GM04504 (cell line): ENCODE measurements around the gene KRTAP5-8.
"Not testable (repeated sequence)": the region's sequence is repeated elsewhere in the genome, so short reads cannot be mapped to it uniquely, and the experiment has no call there.

Experiments used
- DNase-seq: peaks from one replicate; pipeline ENCODE4 v3.0.0-alpha.2; 2012; ENCODE audit warnings: low read depth

The KRTAP5-8 gene

GRCh38 chr11:71537977-71538665, at the start of gene KRTAP5-8:
Gene KRTAP5-8 (plus strand): TSS chr11:71538025. CDS start chr11:71538056, 31 bp downstream.
- DNase-seq = not testable (repeated sequence)

GRCh38 chr11:71488681-71489270, 49.0 kb upstream of the KRTAP5-8 start:
- DNase-seq = no peak

- no peak for DNase-seq
Observed at GRCh38 chr11:71489311-71490043, 48.3 kb upstream of the KRTAP5-8 start.

GRCh38 chr11:71490044-71490730, 47.6 kb upstream of the KRTAP5-8 start:
- DNase-seq = no peak

- DNase-seq = no peak
Observed at GRCh38 chr11:71490731-71491390, 47.0 kb upstream of the KRTAP5-8 start.

- DNase-seq = no peak
Observed at GRCh38 chr11:71491531-71491930, 46.3 kb upstream of the KRTAP5-8 start.

GRCh38 chr11:71491940-71492339, 45.9 kb upstream of the KRTAP5-8 start:
- no peak for DNase-seq

GRCh38 chr11:71495286-71496230, 42.3 kb upstream of the KRTAP5-8 start:
- DNase-seq = no peak

GRCh38 chr11:71496421-71496820, 41.4 kb upstream of the KRTAP5-8 start:
- no peak for DNase-seq

GRCh38 chr11:71498091-71498490, 39.7 kb upstream of the KRTAP5-8 start:
- DNase-seq = no peak

- DNase-seq = no peak
Observed at GRCh38 chr11:71499125-71499524, 38.7 kb upstream of the KRTAP5-8 start.

- DNase-seq = no peak
Observed at GRCh38 chr11:71499546-71499945, 38.3 kb upstream of the KRTAP5-8 start.

GRCh38 chr11:71500601-71501021, 37.2 kb upstream of the KRTAP5-8 start:
- no peak for DNase-seq

GRCh38 chr11:71501071-71501985, 36.5 kb upstream of the KRTAP5-8 start:
- DNase-seq = no peak

GRCh38 chr11:71502026-71502425, 35.8 kb upstream of the KRTAP5-8 start:
- DNase-seq = no peak

- no peak for DNase-seq
Observed at GRCh38 chr11:71502871-71503435, 34.9 kb upstream of the KRTAP5-8 start.

- DNase-seq = no peak
Observed at GRCh38 chr11:71504531-71504930, 33.3 kb upstream of the KRTAP5-8 start.

GRCh38 chr11:71505001-71505400, 32.8 kb upstream of the KRTAP5-8 start:
- no peak for DNase-seq

- no peak for DNase-seq
Observed at GRCh38 chr11:71505781-71506180, 32.0 kb upstream of the KRTAP5-8 start.
